OCI-LY7 (cell line): Measurements from ENCODE around the gene TMEM52B. TPM values are rescaled to one million over a fixed set of nuclear protein-coding genes. Genes with fewer than 3 reads are reported as not detected.

Source experiments
- BruUV-seq: library from RNA; stranded (reverse); fragments of 400-500 nt; replicated peaks from 2 replicates; lab custom pipeline; 2021; lab: Mats Ljungman, UMichigan
- CTCF ChIA-PET: fragments of 300-600 bp; sonication (Branson Sonifier 250); formaldehyde crosslinking; loops from one replicate; lab custom pipeline; 2022; ENCODE audit warnings: antibody characterized with exemption; ENCODE audit not compliant: unreplicated experiment; lab: Charles Lee
- POLR2A ChIA-PET: fragments of 300-600 bp; sonication (Branson Sonifier 250); formaldehyde crosslinking; loops from one replicate; lab custom pipeline; 2022; ENCODE audit warnings: antibody characterized with exemption; lab: Charles Lee
- DNase-seq: peaks from one replicate; pipeline ENCODE4 v3.0.0-alpha.2; 2015; ENCODE audit warnings: low spot score
- H2AFZ ChIP-seq: fragments of 200-600 bp; sonication (generic), shearing (Covaris generic); 2 replicates; pipeline ENCODE4 v1.6.1; 2014; ENCODE audit warnings: mild to moderate bottlenecking, antibody characterized with exemption, low read length, moderate library complexity
- H3K27ac ChIP-seq: fragments of 200-600 bp; sonication (generic); 2 replicates; pipeline ENCODE4 v1.5.1; 2014; ENCODE audit warnings: mixed run types, low read depth, mild to moderate bottlenecking, moderate library complexity, low read length, inconsistent platforms; ENCODE audit not compliant: poor library complexity, severe bottlenecking
- H3K36me3 ChIP-seq: fragments of 200-600 bp; sonication (generic); 2 replicates; pipeline ENCODE4 v1.6.1; 2014; ENCODE audit warnings: mild to moderate bottlenecking, antibody characterized with exemption, low read length, moderate library complexity, mixed read lengths; ENCODE audit not compliant: insufficient read depth
- H3K4me1 ChIP-seq: fragments of 200-600 bp; sonication (generic); 2 replicates; pipeline ENCODE4 v1.5.1; 2014; ENCODE audit warnings: mild to moderate bottlenecking, low read length; ENCODE audit not compliant: insufficient read depth, poor library complexity, severe bottlenecking
- H3K4me2 ChIP-seq: fragments of 200-600 bp; sonication (generic); 2 replicates; pipeline ENCODE4 v1.6.1; 2014; ENCODE audit warnings: mild to moderate bottlenecking, low read length
- H3K4me3 ChIP-seq: fragments of 200-600 bp; sonication (generic); 2 replicates; pipeline ENCODE4 v1.5.1; 2014; ENCODE audit warnings: mild to moderate bottlenecking, low read depth, low read length; ENCODE audit not compliant: poor library complexity, severe bottlenecking
- H3K79me2 ChIP-seq: fragments of 200-600 bp; sonication (generic); 2 replicates; pipeline ENCODE4 v1.6.1; 2016; ENCODE audit warnings: low read depth, mild to moderate bottlenecking, low read length, moderate library complexity, mixed read lengths; ENCODE audit not compliant: insufficient read depth
- H3K9me2 ChIP-seq: fragments of 200-600 bp; sonication (generic); 2 replicates; pipeline ENCODE4 v1.6.1; 2016; ENCODE audit warnings: mild to moderate bottlenecking, low read length, mixed read lengths; ENCODE audit not compliant: insufficient read depth
- H3K9me3 ChIP-seq: fragments of 200-600 bp; sonication (generic); 2 replicates; pipeline ENCODE4 v1.6.1; 2014; ENCODE audit warnings: mild to moderate bottlenecking, mixed run types, low read length, mixed read lengths
- H4K20me1 ChIP-seq: fragments of 200-600 bp; sonication (generic); 2 replicates; pipeline ENCODE4 v1.6.1; 2014; ENCODE audit warnings: mild to moderate bottlenecking, antibody characterized with exemption, low read length, moderate library complexity, mixed read lengths; ENCODE audit not compliant: insufficient read depth
- EZH2phosphoT487 ChIP-seq: fragments of 200-600 bp; sonication (generic); IDR thresholded peaks from 2 replicates; pipeline ENCODE4 v1.6.1; 2018; ENCODE audit warnings: low read depth, borderline replicate concordance, mild to moderate bottlenecking, mixed run types, antibody characterized with exemption, low read length, moderate library complexity, mixed read lengths
- intact Hi-C: fragments of 100-400 bp; cut with micrococcal nuclease; formaldehyde crosslinking; loops from one replicate; pipeline ENCODE4 v1.10.0; 2022; ENCODE audit not compliant: unreplicated experiment
- total RNA-seq, 2 experiments: library from RNA; depleted of rRNA in 1 of 2; stranded (reverse); fragments of >200 nt in 1 of 2; shearing (Covaris generic) in 1 of 2; gene quantifications; 2 replicates each; pipeline ENCODE4 v1.2.3, GENCODE V29; 2014 to 2022
- TF ChIP-seq, protein P1 (sequence below): fragments of 200-600 bp; sonication (generic); conservative IDR thresholded peaks from 2 replicates; pipeline ENCODE4 v1.5.1; 2014; ENCODE audit warnings: mild to moderate bottlenecking, antibody characterized with exemption, low read length, moderate library complexity, mixed read lengths

The TMEM52B gene
- total RNA-seq, 2 experiments from 2014 or later = 0.21 TPM; not detected in 1

DNA sequence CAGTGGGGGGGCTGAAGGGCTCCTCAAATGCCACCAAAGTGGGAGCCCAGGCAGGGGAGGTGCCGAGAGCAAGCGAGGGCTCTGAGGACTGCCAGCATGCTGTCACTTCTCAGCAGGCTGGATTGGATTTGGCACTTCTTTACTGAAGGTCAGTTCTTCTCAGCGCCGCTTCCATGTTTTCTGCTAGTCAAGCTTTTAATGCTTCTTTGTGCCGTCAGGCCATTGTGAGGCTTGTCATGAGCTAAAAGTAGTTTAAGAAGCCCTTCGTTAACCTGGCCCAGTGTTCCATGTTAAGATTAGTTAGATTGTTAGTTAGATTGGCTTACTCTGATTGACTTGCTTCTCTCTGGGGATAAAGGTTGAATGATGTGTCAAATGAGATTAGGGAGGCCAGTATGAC lies 47.3 kb downstream of the TMEM52B start:
- peaks cover 58% of the 10 kb centered on the region for H3K36me3 ChIP-seq
- no peaks in the 10 kb centered on the region for H4K20me1 ChIP-seq
- TF ChIP-seq EZH2phosphoT487 = no peak
- TF ChIP-seq, protein P1, sequence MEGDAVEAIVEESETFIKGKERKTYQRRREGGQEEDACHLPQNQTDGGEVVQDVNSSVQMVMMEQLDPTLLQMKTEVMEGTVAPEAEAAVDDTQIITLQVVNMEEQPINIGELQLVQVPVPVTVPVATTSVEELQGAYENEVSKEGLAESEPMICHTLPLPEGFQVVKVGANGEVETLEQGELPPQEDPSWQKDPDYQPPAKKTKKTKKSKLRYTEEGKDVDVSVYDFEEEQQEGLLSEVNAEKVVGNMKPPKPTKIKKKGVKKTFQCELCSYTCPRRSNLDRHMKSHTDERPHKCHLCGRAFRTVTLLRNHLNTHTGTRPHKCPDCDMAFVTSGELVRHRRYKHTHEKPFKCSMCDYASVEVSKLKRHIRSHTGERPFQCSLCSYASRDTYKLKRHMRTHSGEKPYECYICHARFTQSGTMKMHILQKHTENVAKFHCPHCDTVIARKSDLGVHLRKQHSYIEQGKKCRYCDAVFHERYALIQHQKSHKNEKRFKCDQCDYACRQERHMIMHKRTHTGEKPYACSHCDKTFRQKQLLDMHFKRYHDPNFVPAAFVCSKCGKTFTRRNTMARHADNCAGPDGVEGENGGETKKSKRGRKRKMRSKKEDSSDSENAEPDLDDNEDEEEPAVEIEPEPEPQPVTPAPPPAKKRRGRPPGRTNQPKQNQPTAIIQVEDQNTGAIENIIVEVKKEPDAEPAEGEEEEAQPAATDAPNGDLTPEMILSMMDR = no peak
- H3K4me3 ChIP-seq = no peak overlapping the region
- no peaks in the 10 kb centered on the region for H3K9me2 ChIP-seq
- BruUV-seq = no TSS peak
- intact Hi-C loops = no loop called here
- H2AFZ ChIP-seq = no peak overlapping the region; the same call in 1 of the 2 replicates
- ChIA-PET POLR2A (interaction anchor here (0.5 to 4.4 kb wide), 8 partner anchors 9 to 385 kb away, joined by 3 to 47 read pairs (median 4); partner anchors contain the start of gene GABARAPL1), CTCF (interaction anchor here (0.9 kb wide), 1 partner anchor 72 kb away, joined by 3 read pairs; no protein-coding TSS in a partner anchor)
- no peaks in the 10 kb centered on the region for H3K79me2 ChIP-seq
- peak overlapping the region; percentile 96 for H3K27ac ChIP-seq
- H3K4me1 ChIP-seq = peaks cover 37% of the 10 kb centered on the region
- H3K9me3 ChIP-seq = peaks cover 13% of the 10 kb centered on the region; the same call in 1 of the 2 replicates
- peak overlapping the region; percentile 78; the same call in 1 of the 2 replicates for H3K4me2 ChIP-seq
- DNase-seq = no peak

DNA sequence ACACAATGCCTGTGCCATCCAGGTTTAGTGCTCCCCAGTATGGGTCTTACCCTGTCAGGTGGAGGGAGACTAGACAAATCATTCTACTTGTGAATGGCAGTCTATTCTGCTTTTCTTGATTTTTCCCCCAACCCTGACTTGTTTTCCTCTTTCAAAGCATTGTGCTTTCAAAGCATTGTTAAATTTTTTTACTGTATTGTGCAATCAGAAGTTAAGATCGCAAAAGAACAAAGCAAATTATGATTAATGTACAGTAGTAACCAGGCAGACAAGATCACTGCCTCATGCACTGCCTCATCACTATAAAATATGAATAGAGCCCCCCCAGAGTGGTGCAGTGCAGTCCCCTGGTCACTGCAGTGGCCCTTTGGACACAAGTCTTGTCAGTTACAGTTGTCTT lies 47.9 kb downstream of the TMEM52B start:
- H4K20me1 ChIP-seq = no peaks in the 10 kb centered on the region
- BruUV-seq = no TSS peak
- peak overlapping the region; percentile 96 for H3K27ac ChIP-seq
- CTCF ChIA-PET = interaction anchor here (0.9 to 1.4 kb wide), 3 partner anchors 9 to 72 kb away, joined by 3 to 7 read pairs (median 4); no protein-coding TSS in a partner anchor
- H3K4me2 ChIP-seq = peak overlapping the region; percentile 78
- no peak for DNase-seq
- H2AFZ ChIP-seq = no peak overlapping the region; the same call in 1 of the 2 replicates
- intact Hi-C loops = loop anchor here (1.0 kb wide), 1 partner anchor 12 kb away; no protein-coding TSS in a partner anchor
- no peaks in the 10 kb centered on the region for H3K79me2 ChIP-seq
- H3K9me3 ChIP-seq = peaks cover 19% of the 10 kb centered on the region
- peaks cover 58% of the 10 kb centered on the region for H3K36me3 ChIP-seq
- POLR2A ChIA-PET = interaction anchor here (0.6 to 4.4 kb wide), 20 partner anchors 7 to 545 kb away, joined by 3 to 47 read pairs (median 4); partner anchors contain the start of gene GABARAPL1
- no peaks in the 10 kb centered on the region for H3K9me2 ChIP-seq
- TF ChIP-seq, protein P1 = no peak
- no peak for TF ChIP-seq EZH2phosphoT487
- H3K4me3 ChIP-seq = peak overlapping the region; percentile 54
- peaks cover 37% of the 10 kb centered on the region for H3K4me1 ChIP-seq

DNA sequence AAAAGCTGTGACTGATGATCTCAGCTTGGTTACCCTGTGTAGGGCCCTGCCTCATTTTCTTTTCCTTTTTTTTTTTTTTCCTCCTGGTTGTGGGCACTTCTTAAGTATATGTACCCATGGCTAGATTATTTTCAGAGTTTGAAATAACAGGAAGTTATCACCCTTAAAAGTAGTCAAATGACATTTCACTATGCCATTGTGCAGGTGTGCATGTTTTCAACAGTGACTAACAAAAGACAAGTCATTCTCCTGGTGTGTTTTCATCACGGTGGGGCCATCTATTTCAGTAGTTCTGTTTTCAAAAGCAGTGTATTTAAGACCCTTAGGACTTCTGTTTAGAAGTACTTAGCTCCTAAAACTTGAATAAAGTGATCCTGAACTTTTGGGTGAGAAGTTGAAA lies 48.8 kb downstream of the TMEM52B start:
- peak overlapping the region; percentile 47; the same call in 1 of the 2 replicates for H2AFZ ChIP-seq
- H3K36me3 ChIP-seq = peaks cover 57% of the 10 kb centered on the region
- ChIA-PET POLR2A (interaction anchor here (0.6 to 4.4 kb wide), 25 partner anchors 8 to 580 kb away, joined by 3 to 47 read pairs (median 4); partner anchors contain the start of gene GABARAPL1), CTCF (interaction anchor here (1.4 kb wide), 2 partner anchors 8 to 20 kb away, joined by 4 to 7 read pairs; no protein-coding TSS in a partner anchor)
- no peaks in the 10 kb centered on the region for H3K9me2 ChIP-seq
- intact Hi-C loops = loop anchor here (1.0 kb wide), 1 partner anchor 13 kb away; no protein-coding TSS in a partner anchor
- H3K27ac ChIP-seq = peak overlapping the region; percentile 96
- H3K4me2 ChIP-seq = peak overlapping the region; percentile 78
- no peak for TF ChIP-seq EZH2phosphoT487
- TF ChIP-seq, protein P1 = no peak
- no peaks in the 10 kb centered on the region for H4K20me1 ChIP-seq
- peaks cover 37% of the 10 kb centered on the region for H3K4me1 ChIP-seq
- H3K79me2 ChIP-seq = no peaks in the 10 kb centered on the region
- H3K4me3 ChIP-seq = peak overlapping the region; percentile 54
- DNase-seq = peak; percentile 92
- H3K9me3 ChIP-seq = peaks cover 22% of the 10 kb centered on the region
- no TSS peak for BruUV-seq
